Suprapubic skin (tissue), 4 donors: ENCODE data around the gene PEPD.

ENCODE experiments used
- CTCF ChIP-seq, 2 donors: fragments of 200-600 bp in 1 of 2; fragments of 450-650 bp in 1 of 2; sonication (generic) in 1 of 2; IDR thresholded peaks; one replicate each; pipeline ENCODE4 v1.5.1; 2016 to 2019; ENCODE audit warnings: antibody characterized with exemption in 2 of 2, mild to moderate bottlenecking in 1 of 2, moderate library complexity in 1 of 2
- EP300 ChIP-seq: sonication (generic); formaldehyde crosslinking; IDR thresholded peaks from one replicate; pipeline ENCODE4 v1.6.1; 2017; ENCODE audit warnings: antibody characterized with exemption
- POLR2A ChIP-seq, 2 donors: fragments of 450-650 bp; IDR thresholded peaks; one replicate each; pipeline ENCODE4 v1.6.1; 2017; ENCODE audit warnings: antibody characterized with exemption in 2 of 2, mild to moderate bottlenecking in 2 of 2, moderate library complexity in 2 of 2
- POLR2AphosphoS5 ChIP-seq, 3 donors: sonication (generic); formaldehyde crosslinking; IDR thresholded peaks; one replicate each; pipeline ENCODE4 v1.6.1; 2017; ENCODE audit warnings: antibody characterized with exemption in 3 of 3

- no peak for TF ChIP-seq CTCF (IDR thresholded peaks at IDR 0.05)
- no peak for TF ChIP-seq EP300
- no peak for TF ChIP-seq POLR2AphosphoS5 (IDR thresholded peaks at IDR 0.05)
- no peak for TF ChIP-seq POLR2A (IDR thresholded peaks at IDR 0.05)
Observed at GRCh38 chr19:33522371-33522662, 726 bp upstream of the PEPD start.
